ENCODE measurements around the gene PLA2G4D. TPM values are rescaled to one million over a fixed set of nuclear protein-coding genes. Genes with fewer than 3 reads are reported as not detected.
"Not testable (repeated sequence)": the region's sequence is repeated elsewhere in the genome, so short reads cannot be mapped to it uniquely, and the experiment has no call there.

PLA2G4D gene
- total and polyA plus RNA-seq, 2 donors: 0.03 TPM; not detected in 1

- DNase-seq (ENCODE audit: extremely low spot score); H3K27ac ChIP-seq (ENCODE audit: low read depth); H3K4me3 ChIP-seq (ENCODE audit: low read depth, low read length); H3K4me1 ChIP-seq (ENCODE audit: insufficient read depth); H3K36me3 ChIP-seq (ENCODE audit: insufficient read depth): not testable (repeated sequence)
- 78% methylated on average over 14 of the region's 14 CpGs for WGBS
Measured at GRCh38 chr15:42091753-42092397, 2.5 kb downstream of the PLA2G4D start.

GRCh38 chr15:42090781-42091180 is 3.6 kb downstream of the PLA2G4D start:
- no peak overlapping the region for H3K27ac ChIP-seq (ENCODE audit: low read depth)
- no peak for DNase-seq (ENCODE audit: extremely low spot score)
- no peaks in the 10 kb centered on the region for H3K4me1 ChIP-seq (ENCODE audit: insufficient read depth)
- H3K4me3 ChIP-seq (ENCODE audit: low read depth, low read length): no peak overlapping the region
- H3K36me3 ChIP-seq (ENCODE audit: insufficient read depth): no peaks in the 10 kb centered on the region
- WGBS: 71% methylated on average over 9 of the region's 9 CpGs

- 63% methylated on average over 7 of the region's 7 CpGs for WGBS
- Histone ChIP-seq H3K36me3 (ENCODE audit: insufficient read depth) (no peaks in the 10 kb centered on the region), H3K27ac (ENCODE audit: low read depth) (no peak overlapping the region), H3K4me1 (ENCODE audit: insufficient read depth) (no peaks in the 10 kb centered on the region), H3K4me3 (ENCODE audit: low read depth, low read length) (no peak overlapping the region)
- no peak for DNase-seq (ENCODE audit: extremely low spot score)
Measured at GRCh38 chr15:42090370-42090769, 4.0 kb downstream of the PLA2G4D start.

- H3K27ac ChIP-seq (ENCODE audit: low read depth): no peak overlapping the region
- 88% methylated on average over 4 of the region's 4 CpGs for WGBS
- H3K36me3 ChIP-seq (ENCODE audit: insufficient read depth): no peaks in the 10 kb centered on the region
Measured at GRCh38 chr15:42089942-42090341, 4.4 kb downstream of the PLA2G4D start.

DNA sequence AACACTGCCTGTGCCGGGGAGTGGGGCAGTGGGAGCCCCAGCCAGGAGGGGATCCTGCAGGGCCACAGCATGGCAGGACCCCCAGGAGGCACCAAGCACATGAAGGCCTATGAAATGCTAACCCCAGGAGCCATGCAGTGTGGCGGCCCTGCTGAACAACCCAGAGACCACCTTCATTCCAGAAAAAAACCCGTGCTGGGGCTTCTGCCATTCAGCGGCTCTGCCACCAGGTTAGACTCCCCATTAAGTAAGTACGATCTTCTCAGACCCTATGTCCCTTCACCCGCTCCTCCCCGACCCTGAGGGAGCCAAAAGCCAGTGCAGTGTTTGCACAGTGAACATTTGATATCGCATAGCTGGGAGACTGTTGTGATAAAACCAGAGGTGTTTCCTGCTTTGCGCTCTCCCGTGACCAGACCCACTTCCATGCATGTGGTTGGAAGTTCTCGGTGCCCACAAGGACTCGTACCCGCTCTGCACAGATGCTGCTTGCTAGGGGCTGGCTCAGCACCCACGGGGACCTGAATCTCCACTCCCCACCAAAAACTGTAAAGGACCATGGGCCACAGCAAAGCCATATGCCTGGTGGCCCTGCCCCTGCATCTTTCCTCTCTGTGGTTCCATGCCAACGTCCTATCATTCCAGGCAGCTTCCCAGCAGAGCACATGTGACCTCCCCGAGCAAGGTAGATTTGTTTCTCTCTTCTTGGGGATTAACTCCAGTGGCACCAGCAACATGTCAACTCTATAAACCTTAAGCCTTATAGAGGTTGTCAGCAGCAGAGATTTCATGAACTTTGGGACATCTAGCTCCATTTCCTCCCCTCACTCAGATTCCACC is 5.3 kb downstream of the PLA2G4D start:
- no peaks in the 10 kb centered on the region for H3K4me1 ChIP-seq (ENCODE audit: insufficient read depth)
- WGBS: 63% methylated on average over 16 of the region's 16 CpGs
- H3K36me3 ChIP-seq (ENCODE audit: insufficient read depth): no peaks in the 10 kb centered on the region
- H3K4me3 ChIP-seq (ENCODE audit: low read depth, low read length): no peak overlapping the region
- H3K27ac ChIP-seq (ENCODE audit: low read depth): no peak overlapping the region
- DNase-seq (ENCODE audit: extremely low spot score): no peak

More at GRCh38 chr15:42089942-42090341, 4.4 kb downstream of the PLA2G4D start:
- H3K4me3 ChIP-seq (ENCODE audit: low read depth, low read length): no peak overlapping the region
- no peaks in the 10 kb centered on the region for H3K4me1 ChIP-seq (ENCODE audit: insufficient read depth)
- no peak for DNase-seq (ENCODE audit: extremely low spot score)

- Histone ChIP-seq H3K4me1 (ENCODE audit: insufficient read depth) (no peaks in the 10 kb centered on the region), H3K36me3 (ENCODE audit: insufficient read depth) (no peaks in the 10 kb centered on the region), H3K27ac (ENCODE audit: low read depth) (no peak overlapping the region), H3K4me3 (ENCODE audit: low read depth, low read length) (no peak overlapping the region)
- 64% methylated on average over 11 of the region's 11 CpGs for WGBS
- no peak for DNase-seq (ENCODE audit: extremely low spot score)
Measured at GRCh38 chr15:42087926-42088800, 6.2 kb downstream of the PLA2G4D start.

GRCh38 chr15:42087460-42087859 is 6.9 kb downstream of the PLA2G4D start:
- H3K4me3 ChIP-seq (ENCODE audit: low read depth, low read length): no peak overlapping the region
- no peak overlapping the region for H3K27ac ChIP-seq (ENCODE audit: low read depth)
- 93% methylated on average over 13 of the region's 13 CpGs for WGBS
- no peak for DNase-seq (ENCODE audit: extremely low spot score)
- H3K4me1 ChIP-seq (ENCODE audit: insufficient read depth): no peaks in the 10 kb centered on the region
- no peaks in the 10 kb centered on the region for H3K36me3 ChIP-seq (ENCODE audit: insufficient read depth)

- no peaks in the 10 kb centered on the region for H3K4me1 ChIP-seq (ENCODE audit: insufficient read depth)
- H3K4me3 ChIP-seq (ENCODE audit: low read depth, low read length): no peak overlapping the region
- no peak overlapping the region for H3K27ac ChIP-seq (ENCODE audit: low read depth)
- no peak for DNase-seq (ENCODE audit: extremely low spot score)
- H3K36me3 ChIP-seq (ENCODE audit: insufficient read depth): no peaks in the 10 kb centered on the region
- WGBS: 91% methylated on average over 3 of the region's 3 CpGs
Measured at GRCh38 chr15:42085721-42086120, 8.6 kb downstream of the PLA2G4D start.

DNA sequence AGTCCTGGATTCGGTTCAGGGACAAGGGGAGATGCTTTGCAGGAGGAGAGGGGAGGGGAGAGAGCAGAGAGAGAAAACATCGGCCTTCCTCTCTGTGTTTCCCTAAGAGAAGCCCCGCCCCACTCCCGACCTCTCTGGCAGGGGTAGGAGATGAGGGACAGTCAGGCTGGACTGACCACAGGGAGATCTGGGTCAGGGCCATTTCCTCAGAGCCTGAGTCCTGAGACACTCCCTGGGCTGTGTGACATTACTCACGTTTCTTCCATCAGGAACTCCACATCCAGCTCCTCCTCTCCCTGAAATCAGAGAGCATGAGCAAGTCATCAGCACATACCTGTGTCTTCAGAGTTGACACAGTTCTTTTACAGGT is 9.1 kb downstream of the PLA2G4D start:
- no peaks in the 10 kb centered on the region for H3K36me3 ChIP-seq (ENCODE audit: insufficient read depth)
- no peak overlapping the region for H3K27ac ChIP-seq (ENCODE audit: low read depth)

GRCh38 chr15:42084465-42085235 is 9.7 kb downstream of the PLA2G4D start:
- Histone ChIP-seq H3K4me1 (ENCODE audit: insufficient read depth) (no peaks in the 10 kb centered on the region), H3K4me3 (ENCODE audit: low read depth, low read length) (no peak overlapping the region), H3K27ac (ENCODE audit: low read depth) (no peak overlapping the region), H3K36me3 (ENCODE audit: insufficient read depth) (no peaks in the 10 kb centered on the region)
- no peak for DNase-seq (ENCODE audit: extremely low spot score)
- WGBS: 29% methylated on average over 29 of the region's 29 CpGs

More for the DNA sequence above, 9.1 kb downstream of the PLA2G4D start:
- WGBS: 52% methylated on average over 5 of the region's 5 CpGs
- no peaks in the 10 kb centered on the region for H3K4me1 ChIP-seq (ENCODE audit: insufficient read depth)
- no peak for DNase-seq (ENCODE audit: extremely low spot score)
- no peak overlapping the region for H3K4me3 ChIP-seq (ENCODE audit: low read depth, low read length)

DNA sequence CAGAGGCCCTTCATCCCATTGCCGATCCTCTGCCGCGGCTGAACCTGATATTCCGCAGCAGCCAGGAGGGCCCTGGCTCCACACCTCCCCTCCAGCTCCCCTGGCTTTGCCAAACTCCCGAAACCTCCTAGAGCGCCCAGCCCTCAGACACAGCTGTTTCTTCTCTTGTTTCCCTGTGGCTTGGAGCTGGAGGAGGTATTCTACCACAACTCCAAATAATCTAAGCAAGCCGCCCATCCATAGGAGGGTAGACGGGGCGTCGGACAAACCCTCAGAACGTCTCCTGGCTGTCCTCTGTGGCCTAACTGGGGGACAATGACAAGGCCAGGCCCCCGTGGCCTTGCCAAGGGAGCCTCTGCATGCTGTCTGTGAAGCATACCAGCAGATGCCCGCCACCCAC is 10.4 kb downstream of the PLA2G4D start:
- DNase-seq (ENCODE audit: extremely low spot score): no peak
- 85% methylated on average over 13 of the region's 13 CpGs for WGBS
- H3K4me1 ChIP-seq (ENCODE audit: insufficient read depth): no peaks in the 10 kb centered on the region
- no peak overlapping the region for H3K27ac ChIP-seq (ENCODE audit: low read depth)
- no peak overlapping the region for H3K4me3 ChIP-seq (ENCODE audit: low read depth, low read length)
- H3K36me3 ChIP-seq (ENCODE audit: insufficient read depth): no peaks in the 10 kb centered on the region

DNA sequence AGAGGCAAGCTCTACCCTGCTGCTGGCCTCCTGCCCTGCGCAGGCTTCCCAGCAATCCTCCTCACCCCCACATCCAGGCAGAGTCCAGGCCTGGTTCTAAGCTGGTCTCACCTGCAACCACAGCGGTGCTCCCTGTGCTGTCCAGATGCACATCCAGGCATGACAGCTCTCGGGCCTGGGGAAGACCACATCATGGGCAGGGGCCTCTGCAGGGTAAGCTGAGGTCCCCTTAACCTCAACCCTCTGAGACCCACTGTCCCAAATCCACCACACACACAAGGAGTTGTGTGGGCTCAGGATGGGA is 10.8 kb downstream of the PLA2G4D start:
- no peak for DNase-seq (ENCODE audit: extremely low spot score)
- no peaks in the 10 kb centered on the region for H3K4me1 ChIP-seq (ENCODE audit: insufficient read depth)
- no peaks in the 10 kb centered on the region for H3K36me3 ChIP-seq (ENCODE audit: insufficient read depth)
- WGBS: 90% methylated on average over 3 of the region's 3 CpGs
- H3K27ac ChIP-seq (ENCODE audit: low read depth): no peak overlapping the region
- no peak overlapping the region for H3K4me3 ChIP-seq (ENCODE audit: low read depth, low read length)
